GM21515 (cell line): Measurements from ENCODE around the gene ITSN2.
"Not testable (repeated sequence)": the region's sequence is repeated elsewhere in the genome, so short reads cannot be mapped to it uniquely, and the experiment has no call there.

Source experiments
- ATAC-seq: cut with Tn5 transposase; IDR thresholded peaks from one replicate; pipeline ENCODE4 v1.9.1; 2021; ENCODE audit not compliant: unreplicated experiment

Gene ITSN2

DNA sequence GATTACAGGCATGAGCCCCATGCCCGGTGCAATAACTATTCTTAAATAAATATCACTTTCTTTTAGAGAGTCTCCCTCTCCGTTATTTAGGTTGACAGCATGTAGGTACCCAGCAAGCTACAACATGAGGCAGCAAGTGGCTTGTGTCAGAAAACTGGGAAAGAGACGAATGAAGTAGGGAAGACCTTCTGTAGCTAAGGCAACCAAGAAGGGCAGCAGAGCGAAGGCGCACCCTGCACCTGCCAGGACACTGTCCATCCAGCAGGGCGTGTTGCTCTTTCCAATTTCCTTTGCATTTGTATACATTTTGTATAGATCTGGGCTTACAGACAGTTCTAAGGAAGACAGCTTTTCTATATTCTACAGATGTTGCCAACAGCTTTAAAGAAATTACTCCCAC lies 137.4 kb downstream of the ITSN2 start:
- no peak for ATAC-seq

GRCh38 chr2:24221343-24222050 lies 138.8 kb downstream of the ITSN2 start:
- ATAC-seq, result no peak

GRCh38 chr2:24220554-24221291 lies 139.6 kb downstream of the ITSN2 start:
- ATAC-seq, result no peak

DNA sequence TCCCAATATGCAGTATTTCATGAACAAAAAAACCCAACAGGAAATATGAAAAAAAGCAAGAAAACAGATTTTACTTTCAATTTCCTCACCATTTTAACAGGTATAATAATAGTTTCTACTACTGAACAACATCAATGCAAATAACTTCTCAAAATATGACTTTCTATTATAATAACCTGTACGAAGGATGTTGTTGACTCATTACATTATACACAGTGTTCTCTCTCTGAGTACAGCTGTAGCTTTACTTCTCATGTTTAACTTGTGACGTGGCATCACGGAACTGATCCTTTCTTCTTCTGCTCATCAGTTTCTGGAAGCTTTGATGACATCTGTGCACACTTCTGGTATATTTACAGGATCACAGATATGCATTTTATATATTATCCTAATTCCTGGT lies 145.5 kb downstream of the ITSN2 start:
- peak; percentile 91 for ATAC-seq

DNA sequence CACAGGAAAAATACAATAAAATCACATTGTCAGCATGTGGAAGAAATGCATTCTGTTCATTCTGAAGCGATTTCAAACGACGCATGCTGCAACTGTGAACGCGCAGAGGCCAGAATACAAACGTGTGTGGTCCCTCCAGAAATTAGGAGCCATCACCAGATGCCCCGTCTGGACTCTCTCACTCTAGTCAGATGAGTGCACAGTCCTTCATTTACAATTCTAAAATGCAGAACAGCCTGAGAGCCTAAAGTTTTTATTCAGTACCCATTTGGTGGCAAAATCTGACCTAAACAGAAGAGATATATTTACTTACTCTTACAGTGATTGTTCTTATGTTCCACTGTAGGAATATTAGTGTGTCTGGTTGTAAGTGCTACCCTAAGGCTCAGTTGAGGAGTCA lies 148.9 kb downstream of the ITSN2 start:
- ATAC-seq, result no peak

DNA sequence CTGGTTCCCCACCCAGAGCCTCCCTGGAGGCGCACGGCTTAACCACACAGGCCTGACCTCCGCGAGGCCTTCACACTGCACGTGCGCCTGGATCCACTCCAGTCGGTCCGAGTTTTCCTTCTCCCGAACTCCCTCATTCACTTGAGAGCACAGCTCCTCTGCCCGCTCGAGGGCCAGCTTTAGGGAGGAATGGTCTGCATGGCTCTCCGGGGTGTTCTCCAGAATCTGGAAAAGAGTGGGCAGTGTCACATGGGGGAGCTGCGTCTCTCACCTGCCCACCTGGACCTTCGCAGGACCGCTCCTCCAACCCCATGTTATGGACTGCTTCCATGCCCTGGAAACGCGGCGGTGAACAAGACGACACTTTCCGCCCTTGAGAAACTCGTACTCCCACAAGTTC lies 149.6 kb downstream of the ITSN2 start:
- ATAC-seq, result no peak

DNA sequence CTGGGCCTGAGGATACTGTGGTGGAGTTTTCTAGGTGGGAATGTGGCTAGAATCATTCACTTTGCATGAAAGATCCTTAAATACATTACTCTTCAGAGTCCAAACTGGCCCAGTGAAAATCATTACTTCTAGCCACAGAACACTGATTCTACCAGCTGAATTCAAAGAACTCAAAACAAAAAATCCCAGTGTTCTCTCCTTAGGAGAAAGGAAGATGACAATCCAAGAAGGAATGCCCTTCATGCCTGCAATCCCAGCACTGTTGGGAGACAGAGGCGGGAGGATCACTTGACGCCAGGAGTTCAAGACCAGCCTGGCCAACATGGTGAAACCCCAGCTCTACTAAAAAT lies 150.3 kb downstream of the ITSN2 start:
- no peak for ATAC-seq

DNA sequence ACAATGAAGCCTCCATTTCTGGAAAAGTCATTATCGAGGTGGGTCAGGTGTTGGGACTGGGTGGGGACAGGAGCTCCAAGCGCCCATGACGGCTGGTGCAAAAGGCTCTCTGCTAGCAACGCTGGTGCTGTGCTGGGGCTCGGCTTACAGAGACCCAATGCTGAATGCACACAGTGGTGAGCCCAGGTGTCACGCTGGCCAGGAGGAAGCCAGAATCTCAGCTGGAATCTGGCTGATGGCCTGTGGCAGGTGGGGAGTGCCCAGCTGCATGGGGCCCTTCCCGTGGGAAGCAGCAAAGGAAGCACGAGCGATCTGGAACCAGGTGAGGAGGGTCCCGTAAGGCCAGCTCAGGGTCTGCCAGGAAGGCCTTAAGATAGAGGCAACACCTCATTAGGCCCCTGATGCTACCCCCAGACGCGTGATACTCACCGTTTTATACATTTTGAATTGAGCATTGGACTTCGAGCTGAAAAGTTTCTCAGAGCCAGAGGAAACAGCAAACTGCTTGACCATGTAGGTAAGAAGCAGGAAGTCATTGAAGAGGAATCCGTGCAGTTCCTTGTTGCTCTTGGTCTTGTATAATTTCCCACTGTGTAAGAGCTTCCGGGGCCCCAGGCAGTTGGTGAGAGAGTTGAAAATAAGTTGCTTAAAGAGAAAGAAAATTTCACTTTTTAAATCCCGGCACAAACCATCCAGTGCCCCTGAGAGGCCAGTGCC lies 150.8 kb downstream of the ITSN2 start:
- ATAC-seq, result no peak

DNA sequence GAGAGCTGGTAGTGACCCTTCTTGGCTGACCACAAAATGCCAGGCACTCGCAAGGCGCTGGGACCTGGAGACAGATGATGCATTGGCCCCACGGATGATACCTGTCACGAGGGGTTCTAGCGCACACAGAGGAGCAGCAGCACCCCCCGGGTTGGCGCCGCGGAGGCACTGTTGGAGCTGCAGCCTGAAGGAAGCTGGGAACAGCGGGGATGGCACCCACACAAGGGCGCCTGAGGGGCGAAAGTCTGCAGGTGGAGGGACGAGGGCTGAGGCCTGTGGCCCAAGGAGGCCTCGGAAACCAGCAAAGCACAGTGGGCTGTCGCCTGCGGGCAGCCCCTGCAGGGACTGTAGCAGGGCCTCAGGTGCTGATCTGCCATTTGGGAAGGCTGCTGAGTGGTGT lies 151.8 kb downstream of the ITSN2 start:
- no peak for ATAC-seq

- no peak for ATAC-seq
These were observed 153.0 kb downstream of the ITSN2 start for GRCh38 chr2:24207359-24207758.

- no peak for ATAC-seq
These were observed 153.6 kb downstream of the ITSN2 start for GRCh38 chr2:24206714-24207113.

- no peak for ATAC-seq
These were observed 154.1 kb downstream of the ITSN2 start for GRCh38 chr2:24206242-24206641.

DNA sequence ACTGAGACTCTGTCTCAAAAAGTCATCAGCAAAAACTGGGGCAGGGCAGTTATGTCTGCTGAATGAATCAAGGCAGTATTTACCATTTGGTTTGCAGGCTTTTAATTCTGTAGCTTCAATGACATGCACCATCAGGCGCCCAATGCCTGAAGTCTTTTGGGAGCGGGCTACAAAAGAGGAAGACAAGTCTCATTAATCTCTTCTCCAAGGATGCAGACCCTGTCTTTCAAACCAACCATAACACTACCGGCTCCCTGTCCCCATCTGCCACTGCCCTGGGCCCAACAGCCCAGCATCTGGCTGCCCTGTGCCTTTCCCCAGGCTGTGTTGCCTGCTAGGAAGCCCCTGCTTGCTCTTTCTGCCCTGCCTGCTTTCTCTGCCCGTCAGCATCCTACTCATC lies 155.2 kb downstream of the ITSN2 start:
- ATAC-seq, result no peak

DNA sequence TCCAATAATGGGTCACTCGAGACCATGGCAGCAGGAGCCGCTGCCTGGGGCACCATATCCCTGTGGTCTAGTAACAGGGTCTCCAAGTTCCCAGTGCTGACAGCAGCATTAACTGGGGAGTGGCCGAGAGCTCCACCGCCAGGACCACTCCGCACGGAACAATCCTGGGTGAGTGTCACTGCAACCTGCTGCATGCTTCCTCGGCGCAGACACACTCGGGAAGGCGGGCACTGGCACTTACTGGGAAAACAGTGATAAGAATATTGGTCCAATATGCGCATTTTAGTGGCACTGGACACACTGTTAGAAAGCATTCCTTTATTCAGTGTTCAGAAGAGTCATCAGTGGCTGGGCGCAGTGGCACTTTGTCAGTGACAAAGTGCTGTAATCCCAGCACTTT lies 155.8 kb downstream of the ITSN2 start:
- ATAC-seq, result no peak

- no peak for ATAC-seq
These were observed 156.6 kb downstream of the ITSN2 start for GRCh38 chr2:24203787-24204150.

DNA sequence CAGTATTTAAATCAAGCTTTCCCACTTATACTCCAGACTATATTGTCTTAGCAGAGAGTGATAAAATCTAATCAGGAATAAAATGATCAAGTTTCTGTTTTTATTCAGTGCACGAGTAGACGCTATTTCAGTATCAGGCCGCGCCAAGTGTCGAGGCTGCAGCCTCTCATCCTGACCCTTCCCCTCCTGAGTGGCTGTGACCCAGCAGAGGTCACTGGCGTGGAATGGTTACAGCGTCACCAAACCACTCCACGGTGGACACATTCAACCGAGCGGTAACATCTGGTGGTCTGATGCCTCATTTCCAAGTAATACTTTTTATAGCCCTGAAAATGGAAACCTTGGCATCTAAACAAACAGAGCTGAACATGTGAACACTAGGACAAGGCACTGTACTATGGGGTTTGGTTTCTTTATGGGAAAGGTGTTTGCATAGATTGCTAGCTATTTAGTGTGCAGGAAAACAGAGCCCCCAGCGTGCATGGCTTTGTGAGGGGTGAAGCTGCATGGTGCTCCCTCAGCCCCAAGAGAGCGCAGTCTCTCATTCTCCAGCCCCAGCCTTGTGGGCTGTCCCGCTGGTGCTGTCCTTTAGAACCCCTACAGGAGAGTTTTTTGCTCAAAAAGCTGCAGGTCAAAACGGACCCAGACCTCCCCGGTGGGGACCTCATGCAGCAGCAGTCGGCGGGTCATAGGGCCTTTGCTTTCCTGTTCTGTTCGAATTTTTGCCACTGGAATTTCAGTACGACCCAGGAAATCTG lies 157.1 kb downstream of the ITSN2 start:
- ATAC-seq, result no peak

DNA sequence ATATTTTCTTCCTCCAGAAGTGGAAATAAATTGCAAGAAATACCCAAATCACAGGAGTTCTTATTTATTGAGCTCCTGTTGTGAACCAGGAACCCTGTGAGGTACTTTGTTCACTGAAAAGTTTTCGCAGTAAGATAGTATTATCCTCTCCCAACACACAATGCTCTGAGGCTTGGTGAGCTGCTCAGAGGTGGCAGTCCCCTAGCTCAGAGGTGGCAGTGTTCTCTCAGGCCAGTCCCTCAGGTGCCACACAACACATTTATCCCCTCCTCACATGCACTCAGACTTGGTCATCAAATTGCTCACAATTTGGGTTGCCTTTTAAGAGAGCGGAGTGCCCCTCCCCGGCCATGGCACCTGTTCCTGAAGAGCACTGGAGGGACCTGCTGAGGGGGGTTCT lies 159.5 kb downstream of the ITSN2 start:
- ATAC-seq, result no peak

GRCh38 chr2:24199968-24200590 lies 160.3 kb downstream of the ITSN2 start:
- no peak for ATAC-seq

- ATAC-seq, result not testable (repeated sequence)
These were observed 163.1 kb downstream of the ITSN2 start for GRCh38 chr2:24197213-24197612.

DNA sequence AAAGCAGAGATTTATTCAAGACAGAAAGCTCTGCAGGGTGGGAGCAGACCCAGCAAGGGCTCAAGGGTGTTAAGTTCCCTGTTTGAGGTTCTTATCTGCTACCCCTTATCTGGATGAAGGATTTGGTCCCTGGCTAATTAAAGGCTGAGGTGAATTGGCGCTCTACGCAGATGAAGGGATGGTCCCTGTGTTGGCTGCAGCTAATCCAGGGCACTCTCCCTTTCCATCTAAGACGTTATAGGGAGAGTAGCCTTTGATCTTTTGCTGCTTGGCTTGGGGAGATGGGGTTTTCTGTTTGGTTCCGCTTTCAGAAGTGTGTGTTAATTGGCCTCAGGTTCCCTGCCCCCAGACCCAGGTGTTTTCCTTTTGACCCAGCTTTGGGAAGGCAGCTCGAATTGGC lies 168.5 kb downstream of the ITSN2 start:
- no peak for ATAC-seq

- no peak for ATAC-seq
These were observed 169.2 kb downstream of the ITSN2 start for GRCh38 chr2:24191156-24191555.
